K562 (cell line): ENCODE data around the gene MPND. TPM values are rescaled to one million over a fixed set of nuclear protein-coding genes. Genes with fewer than 3 reads are reported as not detected.
A peak's percentile ranks its signal among the peaks of the same experiment; 100 is the strongest.

ENCODE experiments used
- BCL6 ChIP-seq: fragments of 250-450 bp; sonication (Bioruptor Pico); IDR thresholded peaks from 2 replicates; pipeline ENCODE4 v1.4.0; 2020
- CHD4 ChIP-seq: fragments of 200-600 bp; sonication (generic); IDR thresholded peaks from 3 replicates; pipeline ENCODE4 v1.6.1; 2012; ENCODE audit warnings: low read depth, mild to moderate bottlenecking, mixed read lengths, low read length, inconsistent platforms; ENCODE audit not compliant: insufficient read depth, insufficient replicate concordance, poor library complexity, severe bottlenecking
- EWSR1 ChIP-seq: fragments of 450-650 bp; IDR thresholded peaks from 2 replicates; pipeline ENCODE4 v1.6.1; 2018; ENCODE audit warnings: borderline replicate concordance, mild to moderate bottlenecking, low read depth, moderate library complexity; ENCODE audit not compliant: partially characterized antibody
- GABPB1 ChIP-seq: sonication (generic); formaldehyde crosslinking; IDR thresholded peaks from 2 replicates; pipeline ENCODE4 v1.8.0; 2022; ENCODE audit warnings: mild to moderate bottlenecking, missing genetic modification reagents
- HDAC3 ChIP-seq: fragments of 450-650 bp; IDR thresholded peaks from 2 replicates; pipeline ENCODE4 v1.6.1; 2018; ENCODE audit warnings: borderline replicate concordance, mild to moderate bottlenecking, moderate library complexity; ENCODE audit not compliant: partially characterized antibody
- HMBOX1 ChIP-seq: sonication (generic); IDR thresholded peaks from 2 replicates; pipeline ENCODE4 v1.6.1; 2016
- MAZ ChIP-seq, 2 experiments: fragments of 450-650 bp in 1 of 2; sonication (generic) in 1 of 2; formaldehyde crosslinking; IDR thresholded peaks in 1 of 2; conservative IDR thresholded peaks in 1 of 2; 2 replicates each; pipeline versions ENCODE4 v1.4.0 to v1.5.0; 2020; ENCODE audit warnings: mild to moderate bottlenecking in 1 of 2, missing genetic modification reagents in 1 of 2
- MYNN ChIP-seq, 2 experiments: sonication (generic); formaldehyde crosslinking in 1 of 2; IDR thresholded peaks; 2 replicates each; pipeline versions ENCODE4 v1.5.0 to v1.6.1; 2016 to 2020; ENCODE audit warnings: antibody characterized with exemption in 1 of 2, missing genetic modification reagents in 1 of 2
- PCBP1 ChIP-seq: fragments of 200-400 bp; formaldehyde crosslinking; IDR thresholded peaks from 2 replicates; pipeline ENCODE4 v1.6.1; 2018; ENCODE audit warnings: mild to moderate bottlenecking, low read depth, low read length; ENCODE audit not compliant: poor library complexity, severe bottlenecking
- POLR2H ChIP-seq: IDR thresholded peaks from 2 replicates; pipeline ENCODE4 v1.6.1; 2016; ENCODE audit warnings: missing genetic modification characterization, low read depth, mild to moderate bottlenecking, control low read depth, missing compliant biosample characterization, moderate library complexity
- SMARCE1 ChIP-seq: fragments of 450-650 bp; IDR thresholded peaks from 2 replicates; pipeline ENCODE4 v1.7.1; 2016; ENCODE audit warnings: mild to moderate bottlenecking
- TAF7 ChIP-seq: fragments of 450-650 bp; IDR thresholded peaks from 2 replicates; pipeline ENCODE4 v1.6.1; 2016; ENCODE audit warnings: missing genetic modification characterization, missing compliant biosample characterization
- U2AF2 ChIP-seq: fragments of 200-400 bp; formaldehyde crosslinking; optimal IDR thresholded peaks from 2 replicates; pipeline ENCODE3; 2017; ENCODE audit warnings: low read depth, mild to moderate bottlenecking, low read length
- ZEB2 ChIP-seq: fragments of 450-650 bp; IDR thresholded peaks from 2 replicates; pipeline ENCODE4 v1.6.1; 2016
- ZKSCAN8 ChIP-seq: fragments of 200-800 bp; sonication (Bioruptor generic); IDR thresholded peaks from 2 replicates; pipeline ENCODE4 v1.6.1; 2016; ENCODE audit warnings: missing genetic modification characterization, missing compliant biosample characterization
- ZNF134 ChIP-seq: fragments of 250-450 bp; sonication (Bioruptor Pico); conservative IDR thresholded peaks from 2 replicates; pipeline ENCODE4 v1.4.0; 2020
- ZNF785 ChIP-seq: fragments of 250-450 bp; sonication (Bioruptor Pico); IDR thresholded peaks from 2 replicates; pipeline ENCODE4 v1.4.0; 2020; ENCODE audit warnings: mild to moderate bottlenecking
- polyA plus RNA-seq, 8 experiments: library from polyadenylated mRNA; depleted of rRNA in 4 of 8; stranded (reverse) in 5 of 8; unstranded in 3 of 8; fragments of >200 nt; fragmentation: Nextera tagmentation in 2 of 8; fragmentation: Illumina TruSeq in 1 of 8; extraction: Ambion mirVana in 2 of 8; extraction: Trizol in 1 of 8; gene quantifications; 2 replicates each; pipeline versions ENCODE4 v1.2.1 to v1.2.3, GENCODE V29; 2011 to 2014; ENCODE audit warnings: inconsistent platforms in 1 of 8, missing spikeins in 1 of 8
- total RNA-seq, 7 experiments: library from RNA; depleted of rRNA in 6 of 7; stranded (reverse); fragments of >200 nt in 6 of 7; fragmentation: Illumina TruSeq in 2 of 7; extraction: Trizol in 2 of 7; gene quantifications; 2 replicates each; pipeline versions ENCODE4 v1.2.1 to v1.2.3, GENCODE V29; 2011 to 2021; ENCODE audit warnings: low replicate concordance in 1 of 7
- TF ChIP-seq, protein P1 (sequence below): IDR thresholded peaks from 2 replicates; pipeline ENCODE4 v1.6.1; 2011; ENCODE audit warnings: borderline replicate concordance, low read depth, mild to moderate bottlenecking, moderate library complexity, low read length; ENCODE audit not compliant: insufficient read depth, poor library complexity, severe bottlenecking
- TF ChIP-seq, protein P2 (sequence below): fragments of 250-450 bp; sonication (Bioruptor Pico); IDR thresholded peaks from 2 replicates; pipeline ENCODE4 v1.8.0; 2021; ENCODE audit warnings: moderate library complexity, mild to moderate bottlenecking, inconsistent platforms

Gene MPND
- total and polyA plus RNA-seq, 9 of the 15 experiments (the other 6 are each of a cell fraction or from before 2014, with no cell fraction given): 0.25 to 14.0 (median 3.9) TPM

- TF ChIP-seq, protein P1, sequence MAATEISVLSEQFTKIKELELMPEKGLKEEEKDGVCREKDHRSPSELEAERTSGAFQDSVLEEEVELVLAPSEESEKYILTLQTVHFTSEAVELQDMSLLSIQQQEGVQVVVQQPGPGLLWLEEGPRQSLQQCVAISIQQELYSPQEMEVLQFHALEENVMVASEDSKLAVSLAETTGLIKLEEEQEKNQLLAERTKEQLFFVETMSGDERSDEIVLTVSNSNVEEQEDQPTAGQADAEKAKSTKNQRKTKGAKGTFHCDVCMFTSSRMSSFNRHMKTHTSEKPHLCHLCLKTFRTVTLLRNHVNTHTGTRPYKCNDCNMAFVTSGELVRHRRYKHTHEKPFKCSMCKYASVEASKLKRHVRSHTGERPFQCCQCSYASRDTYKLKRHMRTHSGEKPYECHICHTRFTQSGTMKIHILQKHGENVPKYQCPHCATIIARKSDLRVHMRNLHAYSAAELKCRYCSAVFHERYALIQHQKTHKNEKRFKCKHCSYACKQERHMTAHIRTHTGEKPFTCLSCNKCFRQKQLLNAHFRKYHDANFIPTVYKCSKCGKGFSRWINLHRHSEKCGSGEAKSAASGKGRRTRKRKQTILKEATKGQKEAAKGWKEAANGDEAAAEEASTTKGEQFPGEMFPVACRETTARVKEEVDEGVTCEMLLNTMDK: peak; percentile 21
- peak; percentile 28 for TF ChIP-seq PCBP1
- TF ChIP-seq HMBOX1: no peak
- TF ChIP-seq U2AF2: no peak
- TF ChIP-seq, protein P2, sequence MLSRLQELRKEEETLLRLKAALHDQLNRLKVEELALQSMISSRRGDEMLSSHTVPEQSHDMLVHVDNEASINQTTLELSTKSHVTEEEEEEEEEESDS (CRISPR knock-in tag): no peak
- TF ChIP-seq ZNF134 (CRISPR knock-in tag): peak; percentile 72
- TF ChIP-seq MYNN (IDR thresholded peaks at IDR 0.05): peak; percentile 96
- TF ChIP-seq MYNN (CRISPR knock-in tag; IDR thresholded peaks at IDR 0.05): no peak
- TF ChIP-seq GABPB1 (CRISPR knock-in tag): no peak; the same call in none of the 2 replicates
- no peak; the same call in 1 of the 2 replicates for TF ChIP-seq ZEB2
- TF ChIP-seq BCL6 (CRISPR knock-in tag): peak; percentile 74
- TF ChIP-seq ZNF785 (CRISPR knock-in tag): no peak
- TF ChIP-seq HDAC3: no peak
- TF ChIP-seq EWSR1: no peak
- no peak for TF ChIP-seq POLR2H (tag)
- peak; percentile 82; the same call in 1 of the 2 replicates for TF ChIP-seq ZKSCAN8 (CRISPR knock-in tag)
- peak; percentile 93 to 97 for TF ChIP-seq MAZ (CRISPR knock-in tag; conservative IDR thresholded peaks at IDR 0.05 in 1 of 2, IDR thresholded peaks at IDR 0.05 in 1 of 2)
- no peak for TF ChIP-seq TAF7 (tag)
- peak; percentile 94 for TF ChIP-seq SMARCE1
- no peak for TF ChIP-seq CHD4
Measured at GRCh38 chr19:4374498-4375163, 31.3 kb downstream of the MPND start (continued).
